Uterus (tissue), 4 donors: Measurements from ENCODE around the gene AHSP. TPM values are rescaled to one million over a fixed set of nuclear protein-coding genes. Genes with fewer than 3 reads are reported as not detected.
"Not testable (repeated sequence)": the region's sequence is repeated elsewhere in the genome, so short reads cannot be mapped to it uniquely, and the experiment has no call there.

Experiments used
- DNase-seq, 2 donors: peaks; one replicate each; pipeline ENCODE4 v3.0.0-alpha.2; 2019 to 2020
- H3K27ac ChIP-seq, 2 donors: fragments of 200-600 bp; sonication (generic); 1 replicate in 1 of 2; 2 replicates in 1 of 2; pipeline ENCODE4 v1.5.1; 2016 to 2018
- H3K27me3 ChIP-seq, 2 donors: fragments of 200-600 bp; sonication (generic); one replicate each; pipeline ENCODE4 v1.5.1; 2018 to 2019; ENCODE audit warnings: control low read depth in 1 of 2
- H3K36me3 ChIP-seq, 2 donors: fragments of 200-600 bp; sonication (generic); one replicate each; pipeline ENCODE4 v1.5.1; 2019; ENCODE audit warnings: control low read depth in 1 of 2
- H3K4me1 ChIP-seq, 2 donors: fragments of 200-600 bp; sonication (generic); one replicate each; pipeline ENCODE4 v1.5.1; 2018 to 2019; ENCODE audit warnings: control low read depth in 1 of 2
- H3K4me3 ChIP-seq, 2 donors: fragments of 200-600 bp; sonication (generic); 1 replicate in 1 of 2; 2 replicates in 1 of 2; pipeline ENCODE4 v1.5.1; 2018 to 2019; ENCODE audit warnings: mild to moderate bottlenecking in 1 of 2
- H3K9me3 ChIP-seq, 2 donors: fragments of 200-600 bp; sonication (generic); one replicate each; pipeline ENCODE4 v1.5.1; 2019; ENCODE audit warnings: control low read depth in 1 of 2
- POLR2A ChIP-seq, 2 donors: fragments of 450-650 bp; IDR thresholded peaks; one replicate each; pipeline ENCODE4 v1.6.1; 2016; ENCODE audit warnings: antibody characterized with exemption in 2 of 2, mild to moderate bottlenecking in 1 of 2, moderate library complexity in 1 of 2
- intact Hi-C: fragments of 100-400 bp; cut with DNase I; formaldehyde crosslinking; loops from one replicate; pipeline ENCODE4 v1.15.1; 2023; ENCODE audit warnings: low total_unique reads
- total RNA-seq, 4 donors: library from RNA; depleted of rRNA in 3 of 4; stranded (reverse); fragments of >200 nt in 3 of 4; gene quantifications; one replicate each; pipeline versions ENCODE4 v1.1.0 to v1.2.4, GENCODE V29; 2014 to 2023
- TF ChIP-seq, protein P1 (sequence below), 4 experiments: fragments of 200-600 bp in 2 of 4; fragments of 450-650 bp in 2 of 4; sonication (generic) in 2 of 4; IDR thresholded peaks; one replicate each; pipeline ENCODE4 v1.5.1; 2016 to 2019; ENCODE audit warnings: antibody characterized with exemption in 4 of 4, mild to moderate bottlenecking in 2 of 4, moderate library complexity in 1 of 4
- donor health status: DM: yes; HTN: yes; CAD: no.

Gene AHSP
- total RNA-seq, 4 donors from 2014 or later, result 5.6 TPM; not detected in 3

- H3K4me3 ChIP-seq, result no peak overlapping the region
- no peaks in the 10 kb centered on the region for H3K27me3 ChIP-seq
- no peaks in the 10 kb centered on the region for H3K36me3 ChIP-seq
- DNase-seq, result no peak
- H3K27ac ChIP-seq, result no peak overlapping the region
- intact Hi-C loops, result no loop called here
- no peak for TF ChIP-seq POLR2A (IDR thresholded peaks at IDR 0.05)
- TF ChIP-seq, protein P1, sequence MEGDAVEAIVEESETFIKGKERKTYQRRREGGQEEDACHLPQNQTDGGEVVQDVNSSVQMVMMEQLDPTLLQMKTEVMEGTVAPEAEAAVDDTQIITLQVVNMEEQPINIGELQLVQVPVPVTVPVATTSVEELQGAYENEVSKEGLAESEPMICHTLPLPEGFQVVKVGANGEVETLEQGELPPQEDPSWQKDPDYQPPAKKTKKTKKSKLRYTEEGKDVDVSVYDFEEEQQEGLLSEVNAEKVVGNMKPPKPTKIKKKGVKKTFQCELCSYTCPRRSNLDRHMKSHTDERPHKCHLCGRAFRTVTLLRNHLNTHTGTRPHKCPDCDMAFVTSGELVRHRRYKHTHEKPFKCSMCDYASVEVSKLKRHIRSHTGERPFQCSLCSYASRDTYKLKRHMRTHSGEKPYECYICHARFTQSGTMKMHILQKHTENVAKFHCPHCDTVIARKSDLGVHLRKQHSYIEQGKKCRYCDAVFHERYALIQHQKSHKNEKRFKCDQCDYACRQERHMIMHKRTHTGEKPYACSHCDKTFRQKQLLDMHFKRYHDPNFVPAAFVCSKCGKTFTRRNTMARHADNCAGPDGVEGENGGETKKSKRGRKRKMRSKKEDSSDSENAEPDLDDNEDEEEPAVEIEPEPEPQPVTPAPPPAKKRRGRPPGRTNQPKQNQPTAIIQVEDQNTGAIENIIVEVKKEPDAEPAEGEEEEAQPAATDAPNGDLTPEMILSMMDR (IDR thresholded peaks at IDR 0.05), result no peak
- H3K9me3 ChIP-seq, result no peaks in the 10 kb centered on the region
- no peaks in the 10 kb centered on the region for H3K4me1 ChIP-seq
Observed at GRCh38 chr16:31519759-31520431, 7.8 kb upstream of the AHSP start.

GRCh38 chr16:31521368-31521767 is 6.3 kb upstream of the AHSP start:
- TF ChIP-seq POLR2A (IDR thresholded peaks at IDR 0.05), result no peak
- TF ChIP-seq, protein P1 (IDR thresholded peaks at IDR 0.05), result no peak
- intact Hi-C loops, result no loop called here
- Histone ChIP-seq H3K4me3 (no peak overlapping the region), H3K9me3 (no peaks in the 10 kb centered on the region), H3K27ac (no peak overlapping the region), H3K27me3 (no peaks in the 10 kb centered on the region), H3K4me1 (no peaks in the 10 kb centered on the region), H3K36me3 (no peaks in the 10 kb centered on the region)
- no peak for DNase-seq

GRCh38 chr16:31522071-31522470 is 5.6 kb upstream of the AHSP start:
- Histone ChIP-seq H3K9me3 (no peaks in the 10 kb centered on the region), H3K36me3 (no peaks in the 10 kb centered on the region), H3K27me3 (no peaks in the 10 kb centered on the region), H3K4me1 (no peaks in the 10 kb centered on the region), H3K4me3 (no peak overlapping the region), H3K27ac (no peak overlapping the region)
- intact Hi-C loops, result no loop called here
- TF ChIP-seq, protein P1 (IDR thresholded peaks at IDR 0.05), result no peak
- TF ChIP-seq POLR2A (IDR thresholded peaks at IDR 0.05), result no peak
- DNase-seq, result no peak

- H3K9me3 ChIP-seq, H3K4me3 ChIP-seq, H3K36me3 ChIP-seq, intact Hi-C loops, H3K27me3 ChIP-seq, H3K4me1 ChIP-seq, DNase-seq, H3K27ac ChIP-seq: not testable (repeated sequence)
Observed at GRCh38 chr16:31523768-31524167, 3.9 kb upstream of the AHSP start.

GRCh38 chr16:31525113-31525512 is 2.6 kb upstream of the AHSP start:
- no peak for DNase-seq
- no peaks in the 10 kb centered on the region for H3K9me3 ChIP-seq
- no peak for TF ChIP-seq POLR2A (IDR thresholded peaks at IDR 0.05)
- TF ChIP-seq, protein P1 (IDR thresholded peaks at IDR 0.05), result no peak
- intact Hi-C loops, result no loop called here
- no peaks in the 10 kb centered on the region for H3K36me3 ChIP-seq
- H3K4me1 ChIP-seq, result peaks cover 0 to 6% of the 10 kb centered on the region in 2 donors
- no peak overlapping the region for H3K4me3 ChIP-seq
- H3K27me3 ChIP-seq, result no peaks in the 10 kb centered on the region
- H3K27ac ChIP-seq, result no peak overlapping the region
